Measurements from ENCODE around the gene PRG3. TPM values are rescaled to one million over a fixed set of nuclear protein-coding genes. Genes with fewer than 3 reads are reported as not detected.

The PRG3 gene
- total and polyA plus RNA-seq, 2 of the 13 experiments (the other 11 are each of a cell fraction or from before 2014, with no cell fraction given) = not detected

DNA sequence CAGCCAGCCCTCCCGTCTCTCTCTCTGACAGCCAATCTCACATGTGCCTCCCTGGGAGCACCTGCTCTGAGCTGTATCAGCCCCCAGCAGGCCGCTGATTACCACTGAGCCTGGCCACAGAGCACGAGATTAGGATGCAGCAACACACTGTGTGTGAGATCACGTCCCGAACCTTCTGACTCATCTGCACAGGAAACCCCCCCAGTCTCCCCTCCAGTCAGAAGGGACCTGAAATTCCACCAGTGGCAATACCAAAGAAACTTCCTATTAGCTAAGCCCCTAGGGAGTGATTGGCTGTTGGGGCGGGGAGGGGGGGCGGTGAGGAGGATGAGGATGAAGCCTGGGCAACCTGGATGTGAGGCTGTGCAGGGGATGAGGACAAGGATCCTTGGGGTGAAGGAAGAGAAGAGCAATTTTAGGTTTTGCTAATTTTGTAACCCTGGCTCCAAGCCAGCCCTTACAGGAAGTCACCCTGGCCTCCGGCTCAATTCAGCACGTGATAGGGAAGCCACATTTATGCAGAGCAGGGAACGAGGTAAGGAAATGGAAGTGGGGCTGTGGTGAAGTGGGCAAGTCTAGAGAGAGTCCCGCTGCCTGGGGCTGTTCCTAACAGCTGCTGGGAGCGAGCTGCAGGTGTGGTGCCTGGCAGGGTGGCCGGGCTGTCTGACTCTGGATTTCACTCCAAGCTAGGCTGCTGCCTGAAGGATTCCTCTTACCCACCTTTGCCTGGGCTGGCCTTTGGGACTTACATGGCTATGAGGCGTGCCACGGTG lies 44.0 kb upstream of the PRG3 start (continued):
- TF ChIP-seq, protein P1, sequence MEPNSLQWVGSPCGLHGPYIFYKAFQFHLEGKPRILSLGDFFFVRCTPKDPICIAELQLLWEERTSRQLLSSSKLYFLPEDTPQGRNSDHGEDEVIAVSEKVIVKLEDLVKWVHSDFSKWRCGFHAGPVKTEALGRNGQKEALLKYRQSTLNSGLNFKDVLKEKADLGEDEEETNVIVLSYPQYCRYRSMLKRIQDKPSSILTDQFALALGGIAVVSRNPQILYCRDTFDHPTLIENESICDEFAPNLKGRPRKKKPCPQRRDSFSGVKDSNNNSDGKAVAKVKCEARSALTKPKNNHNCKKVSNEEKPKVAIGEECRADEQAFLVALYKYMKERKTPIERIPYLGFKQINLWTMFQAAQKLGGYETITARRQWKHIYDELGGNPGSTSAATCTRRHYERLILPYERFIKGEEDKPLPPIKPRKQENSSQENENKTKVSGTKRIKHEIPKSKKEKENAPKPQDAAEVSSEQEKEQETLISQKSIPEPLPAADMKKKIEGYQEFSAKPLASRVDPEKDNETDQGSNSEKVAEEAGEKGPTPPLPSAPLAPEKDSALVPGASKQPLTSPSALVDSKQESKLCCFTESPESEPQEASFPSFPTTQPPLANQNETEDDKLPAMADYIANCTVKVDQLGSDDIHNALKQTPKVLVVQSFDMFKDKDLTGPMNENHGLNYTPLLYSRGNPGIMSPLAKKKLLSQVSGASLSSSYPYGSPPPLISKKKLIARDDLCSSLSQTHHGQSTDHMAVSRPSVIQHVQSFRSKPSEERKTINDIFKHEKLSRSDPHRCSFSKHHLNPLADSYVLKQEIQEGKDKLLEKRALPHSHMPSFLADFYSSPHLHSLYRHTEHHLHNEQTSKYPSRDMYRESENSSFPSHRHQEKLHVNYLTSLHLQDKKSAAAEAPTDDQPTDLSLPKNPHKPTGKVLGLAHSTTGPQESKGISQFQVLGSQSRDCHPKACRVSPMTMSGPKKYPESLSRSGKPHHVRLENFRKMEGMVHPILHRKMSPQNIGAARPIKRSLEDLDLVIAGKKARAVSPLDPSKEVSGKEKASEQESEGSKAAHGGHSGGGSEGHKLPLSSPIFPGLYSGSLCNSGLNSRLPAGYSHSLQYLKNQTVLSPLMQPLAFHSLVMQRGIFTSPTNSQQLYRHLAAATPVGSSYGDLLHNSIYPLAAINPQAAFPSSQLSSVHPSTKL (CRISPR knock-in tag; IDR thresholded peaks at IDR 0.05) = peak; percentile 52
- TF ChIP-seq, protein P2, sequence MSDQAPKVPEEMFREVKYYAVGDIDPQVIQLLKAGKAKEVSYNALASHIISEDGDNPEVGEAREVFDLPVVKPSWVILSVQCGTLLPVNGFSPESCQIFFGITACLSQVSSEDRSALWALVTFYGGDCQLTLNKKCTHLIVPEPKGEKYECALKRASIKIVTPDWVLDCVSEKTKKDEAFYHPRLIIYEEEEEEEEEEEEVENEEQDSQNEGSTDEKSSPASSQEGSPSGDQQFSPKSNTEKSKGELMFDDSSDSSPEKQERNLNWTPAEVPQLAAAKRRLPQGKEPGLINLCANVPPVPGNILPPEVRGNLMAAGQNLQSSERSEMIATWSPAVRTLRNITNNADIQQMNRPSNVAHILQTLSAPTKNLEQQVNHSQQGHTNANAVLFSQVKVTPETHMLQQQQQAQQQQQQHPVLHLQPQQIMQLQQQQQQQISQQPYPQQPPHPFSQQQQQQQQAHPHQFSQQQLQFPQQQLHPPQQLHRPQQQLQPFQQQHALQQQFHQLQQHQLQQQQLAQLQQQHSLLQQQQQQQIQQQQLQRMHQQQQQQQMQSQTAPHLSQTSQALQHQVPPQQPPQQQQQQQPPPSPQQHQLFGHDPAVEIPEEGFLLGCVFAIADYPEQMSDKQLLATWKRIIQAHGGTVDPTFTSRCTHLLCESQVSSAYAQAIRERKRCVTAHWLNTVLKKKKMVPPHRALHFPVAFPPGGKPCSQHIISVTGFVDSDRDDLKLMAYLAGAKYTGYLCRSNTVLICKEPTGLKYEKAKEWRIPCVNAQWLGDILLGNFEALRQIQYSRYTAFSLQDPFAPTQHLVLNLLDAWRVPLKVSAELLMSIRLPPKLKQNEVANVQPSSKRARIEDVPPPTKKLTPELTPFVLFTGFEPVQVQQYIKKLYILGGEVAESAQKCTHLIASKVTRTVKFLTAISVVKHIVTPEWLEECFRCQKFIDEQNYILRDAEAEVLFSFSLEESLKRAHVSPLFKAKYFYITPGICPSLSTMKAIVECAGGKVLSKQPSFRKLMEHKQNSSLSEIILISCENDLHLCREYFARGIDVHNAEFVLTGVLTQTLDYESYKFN (CRISPR knock-in tag; conservative IDR thresholded peaks at IDR 0.05) = peak; percentile 39; the same call in 1 of the 2 replicates
- TF ChIP-seq, protein P3, sequence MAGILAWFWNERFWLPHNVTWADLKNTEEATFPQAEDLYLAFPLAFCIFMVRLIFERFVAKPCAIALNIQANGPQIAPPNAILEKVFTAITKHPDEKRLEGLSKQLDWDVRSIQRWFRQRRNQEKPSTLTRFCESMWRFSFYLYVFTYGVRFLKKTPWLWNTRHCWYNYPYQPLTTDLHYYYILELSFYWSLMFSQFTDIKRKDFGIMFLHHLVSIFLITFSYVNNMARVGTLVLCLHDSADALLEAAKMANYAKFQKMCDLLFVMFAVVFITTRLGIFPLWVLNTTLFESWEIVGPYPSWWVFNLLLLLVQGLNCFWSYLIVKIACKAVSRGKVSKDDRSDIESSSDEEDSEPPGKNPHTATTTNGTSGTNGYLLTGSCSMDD (CRISPR knock-in tag; IDR thresholded peaks at IDR 0.05) = no peak
- no peak for TF ChIP-seq ZNF136 (CRISPR knock-in tag; IDR thresholded peaks at IDR 0.05; ENCODE audit: low read depth)
- TF ChIP-seq ZSCAN31 (CRISPR knock-in tag; IDR thresholded peaks at IDR 0.05; ENCODE audit: low read depth) = no peak
- peak; percentile 61 for TF ChIP-seq ZFX (CRISPR knock-in tag; IDR thresholded peaks at IDR 0.05; ENCODE audit: low read depth)
- TF ChIP-seq, protein P4, sequence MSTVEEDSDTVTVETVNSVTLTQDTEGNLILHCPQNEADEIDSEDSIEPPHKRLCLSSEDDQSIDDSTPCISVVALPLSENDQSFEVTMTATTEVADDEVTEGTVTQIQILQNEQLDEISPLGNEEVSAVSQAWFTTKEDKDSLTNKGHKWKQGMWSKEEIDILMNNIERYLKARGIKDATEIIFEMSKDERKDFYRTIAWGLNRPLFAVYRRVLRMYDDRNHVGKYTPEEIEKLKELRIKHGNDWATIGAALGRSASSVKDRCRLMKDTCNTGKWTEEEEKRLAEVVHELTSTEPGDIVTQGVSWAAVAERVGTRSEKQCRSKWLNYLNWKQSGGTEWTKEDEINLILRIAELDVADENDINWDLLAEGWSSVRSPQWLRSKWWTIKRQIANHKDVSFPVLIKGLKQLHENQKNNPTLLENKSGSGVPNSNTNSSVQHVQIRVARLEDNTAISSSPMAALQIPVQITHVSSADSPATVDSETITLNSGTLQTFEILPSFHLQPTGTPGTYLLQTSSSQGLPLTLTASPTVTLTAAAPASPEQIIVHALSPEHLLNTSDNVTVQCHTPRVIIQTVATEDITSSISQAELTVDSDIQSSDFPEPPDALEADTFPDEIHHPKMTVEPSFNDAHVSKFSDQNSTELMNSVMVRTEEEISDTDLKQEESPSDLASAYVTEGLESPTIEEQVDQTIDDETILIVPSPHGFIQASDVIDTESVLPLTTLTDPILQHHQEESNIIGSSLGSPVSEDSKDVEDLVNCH (CRISPR knock-in tag; IDR thresholded peaks at IDR 0.05) = 0 out of 2 replicates have a peak, but pooled peaks have one; percentile 34
- TF ChIP-seq, protein P5, sequence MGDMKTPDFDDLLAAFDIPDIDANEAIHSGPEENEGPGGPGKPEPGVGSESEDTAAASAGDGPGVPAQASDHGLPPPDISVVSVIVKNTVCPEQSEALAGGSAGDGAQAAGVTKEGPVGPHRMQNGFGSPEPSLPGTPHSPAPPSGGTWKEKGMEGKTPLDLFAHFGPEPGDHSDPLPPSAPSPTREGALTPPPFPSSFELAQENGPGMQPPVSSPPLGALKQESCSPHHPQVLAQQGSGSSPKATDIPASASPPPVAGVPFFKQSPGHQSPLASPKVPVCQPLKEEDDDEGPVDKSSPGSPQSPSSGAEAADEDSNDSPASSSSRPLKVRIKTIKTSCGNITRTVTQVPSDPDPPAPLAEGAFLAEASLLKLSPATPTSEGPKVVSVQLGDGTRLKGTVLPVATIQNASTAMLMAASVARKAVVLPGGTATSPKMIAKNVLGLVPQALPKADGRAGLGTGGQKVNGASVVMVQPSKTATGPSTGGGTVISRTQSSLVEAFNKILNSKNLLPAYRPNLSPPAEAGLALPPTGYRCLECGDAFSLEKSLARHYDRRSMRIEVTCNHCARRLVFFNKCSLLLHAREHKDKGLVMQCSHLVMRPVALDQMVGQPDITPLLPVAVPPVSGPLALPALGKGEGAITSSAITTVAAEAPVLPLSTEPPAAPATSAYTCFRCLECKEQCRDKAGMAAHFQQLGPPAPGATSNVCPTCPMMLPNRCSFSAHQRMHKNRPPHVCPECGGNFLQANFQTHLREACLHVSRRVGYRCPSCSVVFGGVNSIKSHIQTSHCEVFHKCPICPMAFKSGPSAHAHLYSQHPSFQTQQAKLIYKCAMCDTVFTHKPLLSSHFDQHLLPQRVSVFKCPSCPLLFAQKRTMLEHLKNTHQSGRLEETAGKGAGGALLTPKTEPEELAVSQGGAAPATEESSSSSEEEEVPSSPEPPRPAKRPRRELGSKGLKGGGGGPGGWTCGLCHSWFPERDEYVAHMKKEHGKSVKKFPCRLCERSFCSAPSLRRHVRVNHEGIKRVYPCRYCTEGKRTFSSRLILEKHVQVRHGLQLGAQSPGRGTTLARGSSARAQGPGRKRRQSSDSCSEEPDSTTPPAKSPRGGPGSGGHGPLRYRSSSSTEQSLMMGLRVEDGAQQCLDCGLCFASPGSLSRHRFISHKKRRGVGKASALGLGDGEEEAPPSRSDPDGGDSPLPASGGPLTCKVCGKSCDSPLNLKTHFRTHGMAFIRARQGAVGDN (CRISPR knock-in tag; IDR thresholded peaks at IDR 0.05) = peak; percentile 83
- TF ChIP-seq KLF12 (CRISPR knock-in tag; IDR thresholded peaks at IDR 0.05; ENCODE audit: borderline replicate concordance) = no peak
- TF ChIP-seq, protein P6, sequence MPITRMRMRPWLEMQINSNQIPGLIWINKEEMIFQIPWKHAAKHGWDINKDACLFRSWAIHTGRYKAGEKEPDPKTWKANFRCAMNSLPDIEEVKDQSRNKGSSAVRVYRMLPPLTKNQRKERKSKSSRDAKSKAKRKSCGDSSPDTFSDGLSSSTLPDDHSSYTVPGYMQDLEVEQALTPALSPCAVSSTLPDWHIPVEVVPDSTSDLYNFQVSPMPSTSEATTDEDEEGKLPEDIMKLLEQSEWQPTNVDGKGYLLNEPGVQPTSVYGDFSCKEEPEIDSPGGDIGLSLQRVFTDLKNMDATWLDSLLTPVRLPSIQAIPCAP (CRISPR knock-in tag; IDR thresholded peaks at IDR 0.05; ENCODE audit: low read depth) = no peak

Measured in HepG2 (cell line).